GM12872 (cell line): Measurements from ENCODE around the gene CTIF.

Experiments
- TF ChIP-seq, protein P1 (sequence below): IDR thresholded peaks from 3 replicates; pipeline ENCODE4 v1.5.1; 2011; ENCODE audit warnings: low read depth, mild to moderate bottlenecking, low read length, moderate library complexity; ENCODE audit not compliant: insufficient read depth

Gene CTIF

DNA sequence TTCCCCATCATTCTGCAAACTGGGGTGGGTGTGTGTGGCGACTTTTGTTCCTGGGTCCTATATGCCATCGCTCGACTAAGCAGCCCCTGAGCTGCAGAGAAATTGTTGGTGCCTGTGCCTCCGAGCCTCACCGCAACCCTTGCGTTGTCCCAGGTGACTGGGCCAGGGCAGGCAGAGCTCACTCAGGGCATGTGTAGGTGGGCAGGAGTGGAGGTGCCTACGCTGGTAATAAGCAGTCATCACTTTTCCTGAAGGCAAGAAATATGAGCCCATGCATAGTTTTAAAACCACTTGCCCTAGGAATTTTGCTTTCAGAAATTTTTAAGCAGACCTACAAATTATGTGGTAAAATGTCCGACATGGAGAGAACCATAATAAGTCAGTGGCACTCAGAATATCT lies 214.1 kb downstream of the CTIF start:
- TF ChIP-seq, protein P1, sequence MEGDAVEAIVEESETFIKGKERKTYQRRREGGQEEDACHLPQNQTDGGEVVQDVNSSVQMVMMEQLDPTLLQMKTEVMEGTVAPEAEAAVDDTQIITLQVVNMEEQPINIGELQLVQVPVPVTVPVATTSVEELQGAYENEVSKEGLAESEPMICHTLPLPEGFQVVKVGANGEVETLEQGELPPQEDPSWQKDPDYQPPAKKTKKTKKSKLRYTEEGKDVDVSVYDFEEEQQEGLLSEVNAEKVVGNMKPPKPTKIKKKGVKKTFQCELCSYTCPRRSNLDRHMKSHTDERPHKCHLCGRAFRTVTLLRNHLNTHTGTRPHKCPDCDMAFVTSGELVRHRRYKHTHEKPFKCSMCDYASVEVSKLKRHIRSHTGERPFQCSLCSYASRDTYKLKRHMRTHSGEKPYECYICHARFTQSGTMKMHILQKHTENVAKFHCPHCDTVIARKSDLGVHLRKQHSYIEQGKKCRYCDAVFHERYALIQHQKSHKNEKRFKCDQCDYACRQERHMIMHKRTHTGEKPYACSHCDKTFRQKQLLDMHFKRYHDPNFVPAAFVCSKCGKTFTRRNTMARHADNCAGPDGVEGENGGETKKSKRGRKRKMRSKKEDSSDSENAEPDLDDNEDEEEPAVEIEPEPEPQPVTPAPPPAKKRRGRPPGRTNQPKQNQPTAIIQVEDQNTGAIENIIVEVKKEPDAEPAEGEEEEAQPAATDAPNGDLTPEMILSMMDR, result no peak

DNA sequence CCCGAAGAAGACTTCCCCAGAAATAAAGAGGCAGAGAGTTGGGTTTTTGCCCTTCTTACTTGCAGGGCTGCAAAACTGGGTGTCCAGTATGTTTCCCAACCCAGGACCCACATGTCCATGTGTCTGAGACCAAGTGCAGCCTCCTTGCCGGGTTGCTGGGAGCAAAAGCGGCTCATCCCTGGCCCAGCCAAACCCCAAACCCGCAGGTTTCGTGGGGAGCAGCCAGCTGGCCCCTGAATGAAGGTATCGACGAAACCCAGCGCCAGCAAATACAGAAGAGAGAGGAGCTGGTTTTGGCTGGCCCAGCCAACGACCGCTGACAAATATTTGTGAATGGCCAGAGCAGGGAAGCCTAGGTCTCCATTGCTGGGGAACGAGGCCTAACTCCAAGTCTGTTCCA lies 214.9 kb downstream of the CTIF start:
- TF ChIP-seq, protein P1, result no peak

DNA sequence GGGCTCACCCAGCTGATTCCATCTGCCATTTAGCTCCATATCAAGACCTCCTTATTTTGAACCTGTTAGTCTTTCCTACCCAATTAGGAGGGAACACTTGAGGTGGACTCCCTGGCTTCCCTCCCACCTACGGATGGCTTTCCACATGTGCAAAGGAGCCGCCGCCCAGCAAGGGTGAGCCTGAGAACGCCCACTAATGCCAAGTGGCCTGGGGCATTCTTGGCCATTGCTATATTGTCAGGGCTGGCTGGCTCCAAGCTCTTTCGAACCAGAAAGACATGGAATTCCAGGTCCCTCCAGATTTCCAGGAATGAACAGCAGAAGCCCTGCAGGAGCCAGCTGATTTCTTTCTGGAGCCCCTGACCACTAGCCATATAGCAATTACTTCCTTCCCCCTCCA lies 215.7 kb downstream of the CTIF start:
- TF ChIP-seq, protein P1, result no peak

DNA sequence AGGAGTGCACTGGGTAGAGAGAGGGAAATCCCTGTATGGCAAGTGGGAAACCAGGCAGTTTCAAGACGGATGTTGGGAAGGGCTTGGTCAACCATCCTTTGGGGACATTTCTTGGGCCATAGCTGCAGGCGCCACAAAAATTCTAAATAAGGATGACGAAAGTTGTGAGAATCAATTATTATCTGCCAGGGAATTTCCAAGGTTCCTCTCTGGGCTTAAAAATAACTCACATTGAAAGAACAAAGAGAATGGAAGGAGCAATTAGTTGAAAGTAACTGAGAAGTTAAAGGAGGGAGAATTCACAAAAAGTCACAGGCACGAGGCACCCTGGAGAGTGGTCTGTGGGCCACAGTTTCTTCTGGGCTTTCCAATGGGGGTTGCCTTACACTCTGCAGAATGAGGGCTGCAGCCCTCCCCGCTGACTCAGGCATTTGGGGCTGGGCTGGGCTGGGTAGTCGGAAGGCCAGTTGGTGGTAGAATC lies 216.2 kb downstream of the CTIF start:
- TF ChIP-seq, protein P1, result no peak

DNA sequence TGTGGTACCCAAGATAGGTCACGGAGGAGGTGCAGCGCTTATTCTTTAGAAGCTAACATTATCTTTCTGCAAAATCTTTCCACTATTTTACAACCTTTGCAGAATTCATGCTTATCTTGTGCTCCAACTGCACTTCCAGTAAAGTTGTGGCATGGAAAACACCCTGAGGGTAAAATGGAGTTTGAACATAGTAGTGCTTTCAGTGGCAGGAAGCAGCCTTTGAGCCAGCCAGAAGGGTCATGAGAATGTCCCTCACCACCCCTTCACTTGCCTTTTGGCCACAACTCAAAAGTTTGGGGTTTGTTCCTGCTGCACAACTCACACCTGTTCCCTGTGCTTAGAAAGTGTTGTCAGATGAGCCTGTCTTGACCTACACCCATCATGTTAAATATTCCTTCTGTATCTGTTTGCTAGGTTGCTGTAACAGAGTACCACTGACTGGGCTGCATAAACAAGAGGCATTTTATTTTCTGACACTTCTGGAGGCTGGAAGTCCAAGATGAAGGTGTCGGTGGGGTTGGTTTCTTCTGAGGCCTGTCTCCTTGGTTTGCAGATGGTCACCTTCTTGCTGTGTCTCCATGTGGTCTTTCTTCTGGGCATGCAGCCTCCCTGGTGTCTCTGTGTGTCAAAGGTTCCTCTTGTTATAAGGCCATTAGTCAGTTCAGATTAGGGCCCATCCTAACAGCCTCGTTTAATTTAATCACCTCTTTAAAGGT lies 217.8 kb downstream of the CTIF start:
- TF ChIP-seq, protein P1, result no peak

DNA sequence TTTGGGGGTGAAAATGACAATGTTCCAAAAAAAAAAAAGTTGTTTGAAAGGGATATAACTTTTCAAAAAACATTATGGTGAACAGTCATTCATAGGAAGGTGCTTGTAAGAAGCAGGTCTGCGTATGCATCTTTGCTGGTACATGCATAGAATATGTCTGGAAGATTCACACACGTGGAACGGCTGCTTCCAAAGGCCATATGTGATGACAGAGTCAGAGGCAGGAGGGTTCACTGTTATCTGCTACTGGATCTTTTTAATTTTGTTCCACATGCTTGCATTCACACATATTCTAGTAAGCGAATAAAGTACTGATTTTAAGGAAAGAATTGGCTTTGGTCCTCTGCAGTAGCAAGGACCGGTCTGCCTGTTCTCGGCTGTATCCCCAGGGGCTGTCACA lies 218.5 kb downstream of the CTIF start:
- TF ChIP-seq, protein P1, result no peak

DNA sequence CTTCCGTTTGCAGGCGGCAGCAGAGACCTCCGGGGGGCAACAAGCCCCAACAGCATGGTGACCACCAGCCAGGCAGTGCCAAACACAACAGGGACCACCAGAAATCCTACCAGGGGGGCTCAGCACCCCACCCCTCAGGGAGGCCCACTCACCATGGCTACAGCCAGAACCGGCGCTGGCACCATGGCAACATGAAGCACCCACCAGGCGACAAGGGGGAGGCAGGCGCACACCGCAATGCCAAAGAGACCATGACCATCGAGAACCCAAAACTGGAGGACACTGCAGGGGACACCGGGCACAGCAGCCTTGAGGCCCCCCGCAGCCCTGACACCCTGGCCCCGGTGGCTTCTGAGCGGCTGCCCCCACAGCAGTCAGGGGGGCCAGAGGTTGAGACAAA lies 219.1 kb downstream of the CTIF start:
- TF ChIP-seq, protein P1, result no peak

DNA sequence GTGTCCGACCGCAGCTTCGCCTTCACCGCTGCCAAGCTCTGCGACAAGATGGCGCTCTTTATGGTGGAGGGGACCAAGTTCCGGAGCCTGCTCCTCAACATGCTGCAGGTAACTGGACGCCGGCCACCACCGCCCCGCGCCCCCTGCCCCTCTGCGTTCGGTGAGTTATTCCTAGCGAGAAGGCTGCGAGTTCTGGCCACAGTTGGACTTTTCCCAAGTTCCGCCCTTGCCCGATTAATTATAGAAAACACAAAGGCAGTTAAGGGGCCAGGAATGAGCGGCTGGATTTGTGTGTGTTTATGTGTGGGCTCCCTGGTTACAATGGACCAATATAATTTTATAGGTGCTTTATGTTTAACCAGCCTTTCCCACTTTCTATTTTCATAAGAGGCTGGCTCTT lies 222.8 kb downstream of the CTIF start:
- TF ChIP-seq, protein P1, result no peak
